AG20443 (cell line): ENCODE measurements around the gene NUDCD3.

Source experiments
- DNase-seq: peaks from one replicate; pipeline ENCODE4 v3.0.0; 2012; ENCODE audit warnings: low spot score, mixed read lengths

Gene NUDCD3

DNA sequence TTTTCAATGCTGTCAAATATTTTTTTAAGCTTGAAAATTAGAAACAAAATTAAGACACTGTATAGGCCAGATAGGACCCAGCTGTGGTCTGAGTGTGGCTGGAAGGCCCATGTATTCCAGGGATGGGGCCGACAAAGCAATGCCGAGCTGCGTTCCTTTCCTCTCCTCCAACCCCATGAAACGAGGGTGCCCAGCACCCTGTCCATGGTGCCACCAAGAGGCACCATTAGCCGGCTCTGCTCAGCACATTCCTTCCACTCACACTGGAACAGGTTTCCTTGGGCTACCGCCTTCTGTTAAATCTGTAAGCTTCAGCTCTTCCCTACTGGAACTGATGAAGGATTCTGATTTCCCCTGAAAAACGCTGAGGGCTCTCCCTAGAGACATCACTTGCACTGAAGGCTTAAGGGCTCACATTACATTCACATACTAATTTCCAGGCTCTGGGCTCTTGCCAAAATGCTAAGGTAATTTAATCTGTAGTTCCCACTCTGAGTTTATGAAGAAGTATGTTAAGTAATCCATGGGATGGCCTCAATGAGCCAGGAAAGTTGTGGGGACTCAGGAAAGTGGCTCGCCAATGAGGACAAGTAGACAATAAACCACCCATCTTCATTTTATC is 91.4 kb downstream of the NUDCD3 start:
- DNase-seq, result no peak

DNA sequence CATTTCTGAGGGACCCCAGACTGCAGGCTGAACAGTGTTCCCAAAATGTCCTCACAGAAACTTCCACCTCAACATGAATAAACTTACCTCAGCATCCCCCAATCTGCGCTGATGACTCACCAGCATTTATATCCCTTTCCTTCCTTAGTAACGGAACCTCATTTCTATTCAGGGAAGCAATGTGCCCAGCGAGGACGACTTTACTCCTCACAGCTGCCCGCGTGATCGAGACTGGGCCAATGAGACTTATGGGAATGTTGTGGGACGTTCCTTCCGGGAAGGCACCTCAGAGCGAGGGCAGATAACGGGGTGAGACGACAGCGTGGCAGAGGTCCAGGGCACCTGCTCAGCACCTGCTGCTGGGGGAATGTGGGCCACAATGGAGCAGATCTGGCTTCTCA is 91.9 kb downstream of the NUDCD3 start:
- no peak for DNase-seq

DNA sequence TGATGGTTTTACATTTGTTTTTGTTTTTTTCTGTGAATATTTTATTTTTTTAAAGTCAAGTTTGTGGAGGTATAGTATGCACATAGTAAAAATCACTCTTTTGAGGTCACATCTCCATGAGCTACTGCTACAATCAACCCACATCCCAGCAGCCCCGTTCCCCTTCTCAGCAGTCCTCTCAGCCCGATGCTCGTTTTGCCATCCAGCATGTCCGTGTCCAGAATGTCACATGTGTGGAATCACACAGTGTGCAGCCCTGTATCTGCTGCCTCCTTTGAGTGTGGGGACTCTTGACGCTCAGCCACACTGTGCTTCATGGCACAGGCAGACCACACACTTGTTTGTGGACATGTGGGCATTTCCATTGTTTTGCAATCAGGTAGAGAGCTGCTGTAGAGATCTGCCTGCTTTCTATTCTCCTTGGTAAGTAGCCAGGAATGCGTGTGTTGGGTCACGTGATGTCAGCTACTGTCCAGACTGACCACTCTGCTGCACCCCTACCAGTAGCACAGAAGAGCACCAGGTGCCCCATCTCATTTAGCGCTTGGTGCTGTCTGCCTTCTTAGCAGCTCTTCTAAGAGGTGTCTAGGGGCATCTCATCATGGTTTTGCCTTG is 93.4 kb downstream of the NUDCD3 start:
- no peak for DNase-seq

DNA sequence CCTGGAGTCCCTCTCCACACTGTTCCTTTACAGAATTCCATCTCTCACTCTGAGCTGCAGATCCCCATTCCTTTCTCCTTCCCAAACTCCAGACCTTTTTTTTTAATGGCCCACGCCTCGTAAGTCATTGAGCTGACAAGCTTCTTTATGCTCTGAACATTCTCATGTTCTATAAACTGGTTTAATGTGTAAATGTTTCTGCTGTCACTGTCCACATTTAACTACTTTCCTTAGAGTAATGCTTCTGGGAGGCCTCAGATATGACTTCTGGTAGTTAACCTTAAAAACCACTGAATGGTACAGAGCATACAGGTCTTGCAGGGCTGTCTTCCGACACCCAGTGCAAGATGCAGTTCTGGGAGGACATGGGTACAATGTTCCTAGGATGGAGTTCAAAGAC is 94.0 kb downstream of the NUDCD3 start:
- DNase-seq, result no peak

DNA sequence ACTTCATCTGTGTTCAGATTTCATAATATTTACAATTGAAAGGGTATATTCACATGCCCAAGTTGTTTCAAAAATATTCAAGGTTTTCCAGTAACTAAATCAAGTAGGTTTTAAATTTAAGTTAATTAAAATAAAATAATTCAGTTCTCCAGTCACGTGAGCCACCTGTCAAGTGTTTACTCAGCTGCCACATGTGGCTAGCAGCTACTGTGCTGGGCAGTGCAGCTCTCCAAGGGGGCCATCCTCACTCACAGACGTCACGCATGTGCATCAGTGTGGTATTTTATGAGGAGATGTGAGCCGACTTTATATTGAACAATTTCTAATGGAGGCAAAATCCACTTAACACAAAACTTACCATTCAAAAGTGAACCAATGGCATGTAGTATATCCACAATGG is 95.4 kb downstream of the NUDCD3 start:
- DNase-seq, result no peak

DNA sequence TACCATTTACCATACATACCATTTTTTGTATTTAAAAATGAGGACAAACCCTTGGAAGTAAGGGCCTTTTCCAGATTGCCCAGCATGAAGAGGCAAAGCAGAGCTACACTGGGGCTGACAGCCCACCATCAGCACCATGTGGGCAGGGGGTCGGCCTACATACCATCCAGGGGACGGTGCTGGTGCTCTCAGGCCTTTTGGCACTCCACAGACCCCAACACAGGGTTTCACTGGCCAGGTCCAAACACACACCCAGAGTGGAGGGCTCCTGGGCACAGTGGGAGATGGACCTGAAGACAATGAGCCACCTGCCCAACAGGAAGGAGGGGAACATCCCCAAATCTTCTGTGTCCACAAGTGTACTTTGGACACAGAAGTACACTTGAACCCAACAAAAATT is 95.8 kb downstream of the NUDCD3 start:
- no peak for DNase-seq

DNA sequence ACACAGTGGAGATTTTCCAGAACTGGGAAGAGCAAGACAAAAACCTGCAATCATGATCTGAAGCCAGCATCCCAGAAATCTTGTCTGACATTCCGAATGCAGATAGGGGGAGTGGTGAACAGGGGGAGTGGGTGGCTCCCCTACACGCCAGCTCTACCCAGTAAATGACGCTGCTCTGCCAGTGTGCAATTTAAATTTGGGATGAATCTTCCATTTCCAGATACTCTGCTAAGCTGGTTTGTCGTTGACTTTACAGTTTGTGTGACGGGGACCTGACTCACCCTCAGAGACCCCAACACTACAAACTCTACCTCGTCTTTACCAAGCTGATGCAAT is 96.4 kb downstream of the NUDCD3 start:
- no peak for DNase-seq

DNA sequence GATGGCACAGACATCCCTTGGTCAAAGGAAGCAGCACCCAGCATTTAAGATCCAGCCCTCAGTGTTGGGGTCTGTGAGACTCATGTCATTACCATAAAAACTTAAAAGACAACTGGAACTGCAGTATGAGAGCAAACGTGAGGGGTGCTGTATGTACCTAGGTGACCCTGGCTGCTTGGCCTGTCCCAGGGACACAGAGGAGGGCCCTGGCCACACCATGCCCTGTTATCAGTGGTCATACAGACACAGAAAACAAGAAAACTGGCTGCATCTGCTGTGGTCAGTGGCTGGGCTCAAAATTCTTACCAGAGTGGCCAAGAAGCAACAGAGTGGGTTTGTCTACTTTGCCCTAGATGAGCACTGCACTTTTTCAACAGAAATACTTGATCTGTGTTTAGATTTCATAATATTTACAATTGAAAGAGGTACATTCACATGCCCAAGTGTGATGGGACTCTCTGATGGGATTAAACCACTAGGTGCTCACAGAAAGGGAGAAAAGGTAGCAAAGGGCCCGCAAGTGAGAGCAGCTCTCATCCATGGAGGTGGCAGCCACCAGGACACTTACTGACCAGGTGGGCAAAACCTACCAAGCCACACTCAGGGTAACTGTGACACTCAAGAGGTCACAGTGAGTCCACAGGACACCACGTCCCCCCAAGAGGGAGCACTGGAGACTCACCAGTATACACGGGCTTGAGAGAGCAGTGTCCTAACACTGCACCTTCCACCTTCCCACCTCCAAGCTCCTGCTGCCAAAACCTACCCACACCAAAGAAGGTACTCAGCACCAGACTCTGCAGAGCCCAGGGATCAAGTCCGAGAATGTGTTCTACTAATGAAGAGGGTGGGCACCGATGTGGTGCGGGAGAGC is 97.0 kb downstream of the NUDCD3 start:
- DNase-seq, result no peak

DNA sequence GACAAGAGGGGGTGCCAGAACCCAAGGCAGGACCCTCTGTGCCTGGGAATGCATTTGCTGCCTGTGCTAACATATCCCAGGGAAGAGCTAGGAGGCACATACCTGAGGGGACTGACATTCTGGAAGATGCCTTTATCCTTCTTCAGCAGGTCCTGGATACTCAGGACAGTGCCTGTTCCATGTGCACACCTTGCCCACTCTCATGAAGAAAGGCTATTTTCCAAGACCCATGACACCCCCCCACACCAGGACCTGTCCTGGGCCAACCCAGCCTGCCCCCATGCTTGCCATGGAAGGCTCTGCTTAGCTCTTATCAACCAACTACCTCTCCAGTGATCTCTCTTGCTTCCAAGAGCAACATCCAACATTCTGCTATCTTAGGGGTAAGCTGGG is 97.8 kb downstream of the NUDCD3 start:
- no peak for DNase-seq

DNA sequence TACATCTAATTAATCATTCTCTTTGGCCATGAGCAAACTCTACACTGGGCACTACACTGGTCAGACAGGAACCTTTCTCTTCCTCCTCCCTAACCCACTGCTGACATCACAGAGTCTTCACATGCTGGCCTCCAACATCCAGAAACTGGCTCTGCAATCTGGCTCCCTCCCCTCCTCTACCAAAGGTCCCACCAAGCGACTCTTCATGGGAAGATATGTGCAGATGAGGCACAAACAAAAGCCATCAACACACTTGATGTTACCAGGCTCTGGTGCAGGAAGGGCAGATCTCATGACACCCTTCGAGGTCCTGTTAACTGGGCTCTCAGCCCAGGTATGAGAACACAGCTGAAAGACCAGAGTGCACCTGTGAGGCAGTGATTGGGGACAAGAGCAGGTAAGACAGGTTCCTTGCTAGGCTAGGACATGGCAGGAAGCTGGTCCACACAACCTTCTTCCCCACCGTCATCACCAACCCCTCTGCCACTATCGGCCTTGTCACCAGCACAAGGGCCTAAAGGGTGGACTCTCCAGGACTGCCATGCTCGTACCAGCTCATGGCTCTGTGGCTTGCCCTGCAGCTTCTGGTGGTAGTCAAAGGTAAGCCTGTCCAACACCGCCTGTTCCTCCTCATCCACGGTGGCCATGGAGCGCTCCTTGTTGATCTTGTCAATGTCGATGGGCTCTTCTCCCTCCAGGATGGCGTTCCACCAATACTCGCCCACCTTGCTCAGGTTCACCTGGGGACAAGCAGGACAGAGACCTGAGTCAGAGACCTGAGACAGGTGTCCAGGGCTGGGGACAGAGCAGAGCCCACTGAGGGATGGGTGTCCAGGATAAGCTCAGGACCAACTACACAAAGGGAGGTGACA is 98.5 kb downstream of the NUDCD3 start:
- no peak for DNase-seq

DNA sequence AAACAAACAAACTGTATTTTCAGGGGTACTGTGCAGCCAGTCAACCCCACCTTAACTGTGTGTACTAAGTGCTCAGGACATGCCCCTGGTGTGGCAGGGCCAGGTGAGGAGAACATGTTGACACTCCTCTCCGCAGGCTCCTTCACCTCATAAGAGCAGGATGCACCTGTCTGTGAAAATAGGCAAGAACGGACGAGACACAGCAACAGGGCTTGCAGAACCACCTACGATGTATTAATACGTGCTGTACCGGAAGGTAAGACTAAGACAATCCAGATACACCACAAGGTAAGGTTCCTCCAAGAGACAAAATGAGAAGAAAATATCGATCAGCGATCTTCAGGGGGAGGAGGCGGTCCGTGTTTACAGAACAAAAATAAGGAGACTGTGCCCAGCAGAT is 99.3 kb downstream of the NUDCD3 start:
- no peak for DNase-seq

DNA sequence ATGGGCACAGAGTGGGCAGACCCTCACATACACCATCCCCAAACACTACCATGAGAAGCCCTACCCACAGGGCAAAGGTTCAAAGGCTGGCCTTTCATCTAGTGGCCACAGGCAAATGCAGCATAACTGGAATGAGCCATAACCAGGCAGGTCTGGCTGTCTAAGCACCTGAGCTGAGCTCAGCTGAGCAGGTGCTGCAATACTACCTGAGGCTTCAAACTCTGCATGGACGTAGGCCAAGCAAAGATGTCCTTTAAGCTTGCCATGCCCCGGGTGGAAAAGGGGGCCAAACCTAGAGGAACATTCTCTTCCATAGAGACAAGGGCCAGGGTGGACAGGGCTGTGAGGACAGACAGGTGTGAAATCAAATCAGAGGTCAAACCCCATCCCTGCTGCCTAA is 99.8 kb downstream of the NUDCD3 start:
- DNase-seq, result no peak

DNA sequence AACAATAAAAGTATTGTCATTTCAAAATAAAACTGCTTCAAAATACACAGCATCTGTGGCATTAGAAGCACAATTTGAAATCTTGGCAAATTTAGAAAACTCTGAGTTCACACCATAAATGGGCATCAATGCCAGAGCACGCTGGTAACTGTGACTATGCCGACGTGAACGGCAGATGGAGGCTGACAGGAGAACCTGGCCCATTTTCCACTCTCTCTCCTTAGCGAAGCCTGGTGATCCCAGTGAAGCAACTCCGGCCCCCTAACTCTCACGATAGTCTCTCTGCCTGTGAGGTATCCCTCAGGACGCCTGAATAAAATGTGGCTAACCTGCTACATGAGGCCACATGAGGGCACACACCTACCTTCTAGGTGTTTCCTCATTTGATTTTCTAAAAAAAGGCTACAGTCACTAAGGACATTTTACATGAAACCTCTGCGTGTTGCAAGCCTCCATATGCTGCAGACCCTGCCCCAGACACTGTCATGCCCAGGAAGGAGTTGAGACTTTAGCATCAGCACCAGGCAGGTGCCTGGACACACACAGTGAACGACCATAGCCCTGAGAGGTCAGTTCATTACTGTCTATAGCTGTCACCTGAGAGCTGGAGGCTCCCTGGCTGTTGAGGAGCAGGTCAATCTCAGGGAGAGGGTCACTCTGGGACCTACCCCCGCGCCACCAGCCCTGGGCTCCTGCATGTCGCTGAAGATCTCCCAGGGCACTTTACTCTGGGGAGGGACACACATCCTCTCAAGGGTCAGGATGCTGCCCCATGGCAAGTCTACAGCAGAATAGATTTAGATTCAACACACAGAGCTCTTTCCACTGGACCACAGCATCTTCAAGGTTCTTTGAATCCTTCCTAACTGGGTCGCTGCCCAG is 102.1 kb downstream of the NUDCD3 start:
- no peak for DNase-seq

DNA sequence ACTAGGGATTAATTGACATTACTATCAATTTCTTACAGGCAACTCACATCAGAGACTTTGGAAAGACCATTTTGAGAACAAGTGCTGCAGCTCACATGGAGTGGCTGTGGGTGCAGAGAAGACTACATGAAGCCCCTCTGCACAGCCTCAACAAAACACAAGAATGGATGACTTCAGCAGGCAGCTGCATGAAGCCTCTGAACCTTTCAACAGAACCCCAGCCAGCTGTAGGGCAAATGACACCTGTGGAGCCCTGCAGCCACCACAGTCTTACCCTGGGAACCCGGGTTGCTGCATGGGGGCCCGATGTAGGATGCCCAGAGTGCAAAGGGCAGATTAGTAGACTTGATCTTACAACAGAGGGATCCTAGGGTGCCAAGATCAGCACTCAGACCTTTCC is 103.1 kb downstream of the NUDCD3 start:
- no peak for DNase-seq

DNA sequence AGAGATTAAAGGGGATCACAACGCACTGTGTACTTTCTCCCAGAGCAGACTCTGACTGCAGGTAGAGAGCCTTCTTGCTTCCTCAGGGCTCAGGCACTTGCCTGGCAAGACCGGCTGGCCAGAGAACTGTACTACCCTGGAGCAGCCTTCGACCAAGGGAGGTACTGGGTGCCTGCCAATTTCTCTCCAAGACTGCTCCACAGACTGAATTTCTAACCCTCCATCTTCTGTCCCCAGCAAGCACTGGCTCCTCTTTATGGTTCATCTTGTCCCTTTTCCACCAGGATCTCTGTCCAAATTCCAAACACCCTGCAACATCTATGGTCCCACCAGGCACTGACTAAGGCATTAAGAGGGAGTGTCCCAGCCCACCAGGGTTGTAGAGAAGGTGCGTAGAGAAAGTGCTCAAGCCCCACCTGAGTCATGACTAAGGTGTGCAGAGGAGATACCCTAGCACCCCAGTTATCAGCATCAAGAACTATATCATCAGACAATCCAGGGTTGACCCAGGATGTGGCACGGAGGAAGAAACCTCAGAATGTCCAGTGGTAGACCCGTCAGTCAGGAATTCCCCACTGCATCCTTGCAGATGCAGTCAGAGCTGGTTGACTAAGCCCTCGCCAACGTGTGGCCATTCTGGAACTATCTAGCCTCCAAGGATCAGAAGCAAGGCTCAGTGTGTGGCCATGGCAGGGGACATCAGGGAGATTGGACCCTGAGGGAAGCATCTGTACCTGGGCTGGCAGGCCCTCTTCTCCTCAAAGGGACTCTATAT is 104.1 kb downstream of the NUDCD3 start:
- DNase-seq, result no peak

DNA sequence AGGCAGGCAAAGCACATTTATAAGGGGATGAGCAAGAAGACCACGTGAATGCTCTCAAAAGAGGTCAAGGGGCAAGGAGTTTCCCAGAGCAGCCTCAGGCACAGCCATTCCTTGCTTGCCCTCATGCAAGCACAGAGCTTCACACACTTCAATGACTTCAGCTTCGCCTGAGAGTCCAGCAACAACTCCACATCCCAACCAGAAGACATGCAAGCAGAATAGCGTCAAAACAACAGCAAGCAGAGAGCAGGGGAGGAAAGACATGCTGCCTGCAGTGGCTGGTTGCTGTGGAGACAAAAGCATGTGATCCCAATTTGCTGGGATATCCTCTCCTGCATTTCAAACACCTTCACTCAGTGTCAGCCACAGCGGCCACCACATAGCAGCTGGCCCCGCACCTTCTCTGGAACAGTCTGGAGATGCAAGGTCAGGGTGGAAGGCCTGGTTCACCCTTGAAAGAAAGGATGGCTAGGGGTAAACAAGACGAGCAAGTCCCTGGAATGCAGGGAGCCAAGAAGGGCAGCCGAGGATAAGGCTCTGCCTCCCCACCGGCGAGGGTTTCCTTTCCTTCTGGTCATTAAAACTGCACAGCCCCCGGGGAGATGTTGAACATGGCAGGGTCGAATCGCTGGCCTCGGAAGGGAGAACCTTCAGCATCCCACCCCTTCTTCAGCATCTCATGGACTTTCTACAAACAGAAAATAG is 104.9 kb downstream of the NUDCD3 start:
- no peak for DNase-seq

DNA sequence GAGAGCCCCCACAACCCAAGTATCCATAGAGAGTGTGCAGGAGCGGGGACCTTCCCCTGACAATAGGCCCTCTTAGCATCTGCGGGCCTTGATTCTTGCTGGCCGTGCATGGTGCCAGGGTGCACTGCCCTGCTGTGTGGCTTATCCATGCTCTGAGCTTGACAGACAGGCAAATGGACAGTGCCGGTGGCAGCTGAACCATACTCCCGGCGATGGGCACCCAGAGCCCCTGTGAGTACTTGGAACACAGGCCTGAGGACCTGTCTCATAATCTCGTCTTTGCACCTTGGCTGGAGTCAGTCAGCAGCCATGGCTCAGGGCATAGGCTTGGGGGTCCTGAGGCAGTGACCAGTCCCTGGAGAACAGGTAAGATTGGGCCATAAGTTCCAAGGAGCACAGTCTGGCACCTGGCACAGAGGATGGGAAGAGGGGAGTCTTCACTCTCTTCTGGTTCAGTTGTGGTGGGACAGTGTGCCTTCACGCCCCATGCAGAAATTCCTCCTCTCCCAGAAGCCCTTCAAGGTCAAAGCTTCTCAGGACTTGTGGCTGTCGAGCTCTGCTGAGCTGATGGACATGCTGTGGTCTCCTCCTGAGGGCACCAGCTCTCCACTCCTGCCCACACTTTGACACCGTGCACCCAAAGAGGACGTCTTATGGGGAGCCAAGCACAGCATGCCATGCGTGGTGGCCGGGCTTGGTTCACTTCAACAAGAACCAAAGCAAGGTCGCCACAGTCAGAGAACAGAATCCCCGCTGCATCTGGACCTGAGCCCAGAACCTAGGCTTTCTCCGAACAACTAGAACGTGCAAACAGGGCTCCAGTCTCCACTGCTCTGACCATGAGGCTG is 105.6 kb downstream of the NUDCD3 start:
- no peak for DNase-seq

DNA sequence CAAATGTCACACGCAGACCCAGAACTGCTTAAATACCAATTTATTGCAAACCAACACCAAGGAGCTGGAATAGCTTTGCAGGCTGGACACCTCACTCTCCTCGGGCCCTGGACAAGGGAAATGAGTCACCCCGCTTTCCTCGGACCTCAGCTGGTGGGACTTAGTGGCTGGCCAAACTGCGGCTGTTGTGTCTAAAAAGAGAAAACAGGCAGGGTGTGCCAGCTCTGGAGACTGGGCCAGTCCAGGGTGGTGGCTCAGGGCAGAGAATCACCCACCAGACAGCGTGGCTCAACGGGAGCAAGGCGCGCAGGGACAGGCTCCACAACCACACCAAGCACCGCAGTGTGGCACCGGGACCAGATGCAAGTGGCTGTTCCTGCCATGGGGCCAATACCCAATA is 106.9 kb downstream of the NUDCD3 start:
- DNase-seq, result peak; percentile 88
